ENCODE data around the gene CFAP43. TPM values are rescaled to one million over a fixed set of nuclear protein-coding genes. Genes with fewer than 3 reads are reported as not detected.

CFAP43 gene
- total and polyA plus RNA-seq, 9 of the 15 experiments (the other 6 are each of a cell fraction or from before 2014, with no cell fraction given), result 0.07 to 0.86 (median 0.11) TPM; not detected in 1

GRCh38 chr10:104109908-104110662 is 122.1 kb downstream of the CFAP43 start:
- intact Hi-C loops (cut with micrococcal nuclease), result no loop called here
- Histone ChIP-seq H3K9me1 (ENCODE audit: control insufficient read depth, insufficient read depth, low read length) (no peaks in the 10 kb centered on the region), H3K27me3 (ENCODE audit: control insufficient read depth in 2 of 2, insufficient read depth in 2 of 2, low read length in 2 of 2) (no peaks in the 10 kb centered on the region; a peak in 1 of 5 replicates), H4K20me1 (replicated peaks; ENCODE audit: control insufficient read depth, insufficient read depth, low read length) (no peaks in the 10 kb centered on the region), H3K9ac (ENCODE audit: insufficient read depth in 1 of 2, low read depth in 2 of 2, low read length in 2 of 2) (no peak overlapping the region), H3K4me1 (replicated peaks in 1 of 2; ENCODE audit: control insufficient read depth in 2 of 2, insufficient read depth in 2 of 2, low read length in 2 of 2) (no peaks in the 10 kb centered on the region), H3K27ac (ENCODE audit: extremely low read depth, low read depth, low read length) (no peak overlapping the region), H3K4me3 (no peak overlapping the region), H3K36me3 (ENCODE audit: control insufficient read depth, insufficient read depth, low read length) (no peaks in the 10 kb centered on the region), H3K9me3 (replicated peaks; ENCODE audit: control insufficient read depth, insufficient read depth, low read depth, low read length) (no peaks in the 10 kb centered on the region), H3K79me2 (ENCODE audit: control insufficient read depth, insufficient read depth, low read length) (no peaks in the 10 kb centered on the region), H2AFZ (ENCODE audit: low read depth, low read length) (no peak overlapping the region), H3K4me2 (ENCODE audit: insufficient read depth, low read length) (no peak overlapping the region)
- ATAC-seq (no peak), FAIRE-seq (no peak), DNase-seq (ENCODE audit: extremely low read depth in 1 of 4, low spot score in 3 of 4) (peak in 1 of 4 experiments; percentile 16)
- ChIA-PET CTCF (ENCODE audit: low intra/inter-chr PET ratio) (no interaction called here), POLR2A (interaction anchor here (0.8 to 2.5 kb wide), 2 partner anchors 11 to 61 kb away, joined by 3 to 10 read pairs; partner anchors contain the start of gene SFR1)
- in situ Hi-C loops (cut with MboI), result no loop called here
- no TSS peak for BruUV-seq (replicated peaks)
- WGBS (ENCODE audit: insufficient coverage, low coverage, missing lambda C conversion rate), result 3% methylated on average over 3 of the region's 3 CpGs
- no peak for TF ChIP-seq C11orf30 (IDR thresholded peaks at IDR 0.05; ENCODE audit: low read depth)
- 0 out of 2 replicates have a peak, but pooled peaks have one; percentile 15 for TF ChIP-seq CBFA2T2 (conservative IDR thresholded peaks at IDR 0.05)
- no peak for TF ChIP-seq BRCA1 (IDR thresholded peaks at IDR 0.05)
- TF ChIP-seq BRCA1 (CRISPR knock-in tag; IDR thresholded peaks at IDR 0.05), result no peak
- no peak for TF ChIP-seq ZNF282 (CRISPR knock-in tag; IDR thresholded peaks at IDR 0.05)
- TF ChIP-seq NBN (IDR thresholded peaks at IDR 0.05; ENCODE audit: low read depth), result no peak
- TF ChIP-seq U2AF2 (optimal IDR thresholded peaks at IDR 0.05; ENCODE audit: low read depth, low read length), result no peak
- TF ChIP-seq TSC22D4 (tag; IDR thresholded peaks at IDR 0.05), result no peak
- no peak for TF ChIP-seq THRB (CRISPR knock-in tag; conservative IDR thresholded peaks at IDR 0.05)
- no peak for TF ChIP-seq ZHX1 (conservative IDR thresholded peaks at IDR 0.05; ENCODE audit: low read length)
- TF ChIP-seq HDAC1 (IDR thresholded peaks at IDR 0.05), result peak in 1 of 2 experiments; percentile 43; a peak in 1 of 4 replicates
- no peak for TF ChIP-seq NELFE (IDR thresholded peaks at IDR 0.05; ENCODE audit: insufficient read depth, insufficient read length)
- no peak for TF ChIP-seq BRD9 (IDR thresholded peaks at IDR 0.05; ENCODE audit: low read depth, partially characterized antibody)
- TF ChIP-seq AFF4 (CRISPR knock-in tag; IDR thresholded peaks at IDR 0.05), result no peak
- no peak for TF ChIP-seq SNAPC5 (CRISPR knock-in tag; IDR thresholded peaks at IDR 0.05)
